GM12878 (cell line): ENCODE data around the gene PIGM.

Source experiments
- BACH1 ChIP-seq: fragments of 450-650 bp; IDR thresholded peaks from 2 replicates; pipeline ENCODE4 v1.6.1; 2017; ENCODE audit warnings: mild to moderate bottlenecking, borderline replicate concordance
- CTCF ChIP-seq, 3 experiments: IDR thresholded peaks in 2 of 3; conservative IDR thresholded peaks in 1 of 3; 2 replicates each; pipeline ENCODE4 v1.5.1; 2011; ENCODE audit warnings: low read depth in 3 of 3, low read length in 3 of 3, mild to moderate bottlenecking in 3 of 3, control low read depth in 2 of 3, moderate library complexity in 2 of 3, inconsistent platforms in 1 of 3, mixed read lengths in 1 of 3; ENCODE audit not compliant: control insufficient read depth in 2 of 3, insufficient read depth in 1 of 3; ENCODE audit errors: extremely low read depth in 1 of 3
- PBX3 ChIP-seq: IDR thresholded peaks from 2 replicates; pipeline ENCODE4 v1.6.1; 2011; ENCODE audit warnings: mild to moderate bottlenecking, low read depth, low read length, moderate library complexity; ENCODE audit not compliant: insufficient replicate concordance
- POLR2AphosphoS5 ChIP-seq: IDR thresholded peaks from 2 replicates; pipeline ENCODE4 v1.6.1; 2011; ENCODE audit warnings: mild to moderate bottlenecking, low read length, inconsistent platforms
- TBL1XR1 ChIP-seq: IDR thresholded peaks from 2 replicates; pipeline ENCODE4 v1.6.1; 2012; ENCODE audit warnings: low read depth, low read length, improper control_type of control experiment
- TF ChIP-seq, protein P1 (sequence below): IDR thresholded peaks from 2 replicates; pipeline ENCODE4 v1.6.1; 2012; ENCODE audit warnings: low read depth, low read length, improper control_type of control experiment

GRCh38 chr1:159980076-159980475 is 51.7 kb downstream of the PIGM start:
- TF ChIP-seq CTCF (IDR thresholded peaks at IDR 0.05 in 2 of 3, conservative IDR thresholded peaks at IDR 0.05 in 1 of 3; ENCODE audit: control insufficient read depth in 2 of 3, extremely low read depth in 1 of 3, insufficient read depth in 1 of 3, low read depth in 3 of 3, low read length in 3 of 3) (no peak), PBX3 (no peak), TBL1XR1 (no peak), BACH1 (no peak), POLR2AphosphoS5 (no peak)
- TF ChIP-seq, protein P1, sequence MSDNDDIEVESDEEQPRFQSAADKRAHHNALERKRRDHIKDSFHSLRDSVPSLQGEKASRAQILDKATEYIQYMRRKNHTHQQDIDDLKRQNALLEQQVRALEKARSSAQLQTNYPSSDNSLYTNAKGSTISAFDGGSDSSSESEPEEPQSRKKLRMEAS, result no peak
